ENCODE results near the gene BTBD2.

The BTBD2 gene

DNA sequence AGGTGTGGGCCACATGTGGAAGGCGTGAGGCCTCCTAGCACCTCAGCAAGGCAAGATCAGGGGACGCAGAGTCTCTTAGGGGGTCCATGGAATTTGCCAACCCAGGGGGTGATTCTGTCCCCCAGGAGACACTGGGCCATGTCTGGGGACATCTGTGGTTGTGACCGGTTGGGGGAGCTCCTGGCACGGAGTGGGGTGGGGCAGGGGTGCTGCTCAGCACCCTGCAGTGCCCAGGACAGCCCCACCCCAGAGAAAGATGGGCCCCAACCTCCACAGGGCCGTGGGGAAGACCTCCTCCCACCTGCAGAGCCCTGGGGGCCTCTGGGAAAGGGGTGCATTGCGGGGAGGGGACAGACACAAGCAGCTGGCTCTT is 31.5 kb upstream of the BTBD2 start:
- no peak overlapping the region for H3K4me3 Mint-ChIP-seq
- intact Hi-C loops (cut with micrococcal nuclease): no loop called here
- H3K9me3 Mint-ChIP-seq: no peaks in the 10 kb centered on the region
- no peaks in the 10 kb centered on the region for H3K27me3 Mint-ChIP-seq
- peaks cover 83% of the 10 kb centered on the region for H3K36me3 Mint-ChIP-seq (ENCODE audit: low read depth)
- peaks cover 75% of the 10 kb centered on the region for H3K4me1 Mint-ChIP-seq (ENCODE audit: low read depth)
- peak overlapping the region; percentile 32 for H3K27ac Mint-ChIP-seq

DNA sequence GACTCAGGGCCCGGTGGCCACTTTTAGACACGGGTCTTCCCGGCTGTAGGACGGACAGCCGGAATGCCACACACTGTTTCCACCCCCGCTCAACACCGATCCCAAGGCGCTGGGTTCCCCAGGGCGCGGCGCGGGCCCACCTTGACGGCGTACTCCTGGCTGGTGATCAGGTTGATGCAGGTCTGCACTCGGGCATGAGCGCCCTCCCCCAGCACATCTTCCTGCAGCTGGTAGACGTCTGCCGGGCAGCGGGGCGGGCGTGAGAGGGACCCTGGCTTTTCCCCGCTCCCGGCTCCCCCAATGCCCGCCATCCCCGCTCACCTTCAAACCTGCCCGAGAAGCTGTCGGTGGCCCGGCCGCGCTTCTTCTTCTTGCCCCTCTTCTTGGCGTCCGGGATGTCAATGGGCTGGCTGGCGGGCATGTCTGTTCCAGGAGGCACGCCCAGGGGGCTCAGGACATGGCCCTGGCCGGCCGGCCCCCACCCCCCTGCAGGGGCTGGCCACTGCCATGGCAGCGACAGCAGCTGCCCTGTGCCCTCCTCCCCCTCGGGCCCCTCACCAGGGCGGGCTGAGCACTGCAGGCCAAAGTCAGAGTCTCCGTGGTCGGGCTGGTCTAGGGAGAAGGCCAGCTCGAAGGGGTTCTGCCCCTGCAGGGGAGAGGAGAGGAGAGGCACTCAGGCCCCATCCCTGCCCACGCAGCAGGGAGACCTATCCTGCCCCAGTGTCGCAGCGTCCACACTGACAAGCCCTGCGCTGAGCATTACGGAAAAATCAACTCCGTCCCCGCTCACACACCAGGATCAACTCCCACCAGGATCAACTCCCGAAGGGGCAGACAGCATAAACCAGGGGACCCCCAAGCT is 30.8 kb upstream of the BTBD2 start:
- intact Hi-C loops (cut with micrococcal nuclease): no loop called here
- Mint-ChIP-seq H3K36me3 (ENCODE audit: low read depth) (peaks cover 89% of the 10 kb centered on the region), H3K27ac (peak overlapping the region; percentile 96), H3K4me1 (ENCODE audit: low read depth) (peaks cover 74% of the 10 kb centered on the region), H3K27me3 (no peaks in the 10 kb centered on the region), H3K4me3 (no peak overlapping the region), H3K9me3 (no peaks in the 10 kb centered on the region)

DNA sequence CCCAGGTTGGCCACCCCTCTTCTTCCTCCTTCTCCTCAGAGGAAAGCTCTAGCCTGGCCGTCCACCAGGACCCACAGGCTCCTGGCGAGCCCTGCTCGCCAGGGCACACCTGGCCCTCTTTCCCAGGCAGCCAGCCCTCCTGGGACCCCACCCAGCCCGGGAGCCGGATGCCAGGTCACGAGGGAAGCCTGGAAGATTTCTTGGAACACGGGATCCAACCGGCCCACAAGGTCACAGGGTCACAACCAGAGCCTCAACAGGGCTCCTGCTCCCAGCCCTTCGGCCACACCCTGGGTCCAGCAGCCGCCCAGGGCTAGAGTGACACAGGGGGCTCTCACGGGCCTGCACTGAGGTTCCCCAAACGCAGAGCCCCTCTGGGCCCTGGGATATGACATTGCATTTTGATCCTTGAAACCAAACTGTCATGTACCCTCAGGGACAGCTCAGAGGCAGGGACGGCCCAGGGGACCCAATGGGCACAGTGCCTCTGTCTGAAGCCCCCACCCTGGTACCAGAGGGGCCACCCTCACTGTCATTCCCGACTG is 30.1 kb upstream of the BTBD2 start:
- no peak overlapping the region for H3K4me3 Mint-ChIP-seq
- peak overlapping the region; percentile 96 for H3K27ac Mint-ChIP-seq
- intact Hi-C loops (cut with micrococcal nuclease): no loop called here
- no peaks in the 10 kb centered on the region for H3K27me3 Mint-ChIP-seq
- no peaks in the 10 kb centered on the region for H3K9me3 Mint-ChIP-seq
- peaks cover 96% of the 10 kb centered on the region for H3K36me3 Mint-ChIP-seq (ENCODE audit: low read depth)
- peaks cover 80% of the 10 kb centered on the region for H3K4me1 Mint-ChIP-seq (ENCODE audit: low read depth)

DNA sequence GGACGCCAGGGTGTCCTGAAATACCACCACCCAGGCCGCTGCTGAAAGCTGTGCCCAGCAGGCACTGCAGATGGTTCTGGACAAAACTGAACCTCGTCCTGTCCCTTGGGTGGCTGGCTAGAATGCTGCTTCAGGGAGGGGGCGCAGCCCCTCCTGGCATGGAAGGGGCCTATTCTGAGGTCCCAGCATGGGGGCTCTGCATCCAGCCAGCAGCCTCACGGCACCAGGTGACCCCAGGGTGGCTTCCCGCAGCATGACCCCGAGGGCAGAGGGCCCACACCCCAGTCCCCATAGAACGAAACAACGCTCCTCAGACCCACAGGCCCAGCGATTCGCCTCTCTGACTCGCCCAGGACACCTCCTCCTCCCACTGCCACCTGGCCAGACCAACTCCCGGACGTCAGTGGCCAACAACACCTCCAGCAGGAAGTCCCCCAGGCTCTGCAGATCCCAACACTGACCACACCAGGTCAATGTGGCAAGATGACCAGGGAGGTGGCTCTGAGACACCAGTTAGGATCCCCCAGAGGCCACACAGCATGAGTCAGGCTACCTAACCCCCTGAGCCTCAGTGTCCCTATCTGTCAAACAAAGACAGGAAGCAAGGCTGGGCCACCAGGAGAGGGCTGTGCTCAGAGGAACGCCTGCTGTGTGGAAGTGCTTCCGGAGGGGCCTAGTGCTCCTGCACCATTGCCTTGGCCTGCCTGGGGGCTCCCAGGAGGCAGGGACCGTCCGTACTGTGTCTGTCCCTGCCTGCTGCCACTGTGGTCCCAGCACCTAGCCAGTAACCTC is 29.4 kb upstream of the BTBD2 start:
- H3K36me3 Mint-ChIP-seq (ENCODE audit: low read depth): peaks cover 98% of the 10 kb centered on the region
- peaks cover 79% of the 10 kb centered on the region for H3K4me1 Mint-ChIP-seq (ENCODE audit: low read depth)
- H3K4me3 Mint-ChIP-seq: no peak overlapping the region
- H3K27ac Mint-ChIP-seq: peak overlapping the region; percentile 96
- intact Hi-C loops (cut with micrococcal nuclease): no loop called here
- H3K27me3 Mint-ChIP-seq: no peaks in the 10 kb centered on the region
- H3K9me3 Mint-ChIP-seq: no peaks in the 10 kb centered on the region

DNA sequence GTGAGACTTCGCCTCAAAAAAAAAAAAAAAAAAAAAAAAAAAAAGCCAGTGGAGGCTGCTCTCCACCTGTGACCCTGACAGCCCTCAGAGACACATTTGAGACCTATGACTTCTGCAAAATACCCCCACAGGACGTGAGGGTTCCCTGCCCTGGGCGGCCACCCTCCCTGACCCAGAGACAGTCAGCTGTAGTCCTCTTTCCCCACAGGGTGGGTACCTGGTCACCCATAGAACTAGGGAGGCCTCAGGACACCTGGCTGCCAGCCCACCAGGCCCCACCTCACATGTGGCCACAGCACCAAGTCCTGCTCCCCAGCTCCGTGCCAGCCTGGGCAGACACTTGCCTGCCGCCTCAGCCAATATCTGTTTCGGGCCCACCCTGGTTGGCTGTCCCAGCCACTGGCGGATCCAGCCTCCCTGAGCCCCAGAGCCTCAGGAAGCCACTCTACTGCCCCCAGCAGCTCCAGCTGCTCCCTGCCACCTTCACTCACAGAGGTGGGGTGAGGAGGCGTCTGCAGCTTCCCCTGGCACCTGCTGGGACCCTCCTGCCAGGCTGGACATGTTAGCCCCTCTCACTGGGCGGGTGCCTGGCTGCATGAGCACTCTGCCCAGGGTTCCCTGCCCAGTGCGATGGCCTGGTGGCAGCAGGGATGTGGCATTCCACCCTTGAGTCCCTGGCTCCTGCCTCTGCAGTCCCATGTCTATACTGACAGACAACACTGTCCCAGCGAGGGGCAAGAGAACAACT is 28.6 kb upstream of the BTBD2 start:
- Mint-ChIP-seq H3K4me1 (ENCODE audit: low read depth) (peaks cover 77% of the 10 kb centered on the region), H3K9me3 (no peaks in the 10 kb centered on the region), H3K27ac (peak overlapping the region; percentile 96), H3K36me3 (ENCODE audit: low read depth) (peaks cover 98% of the 10 kb centered on the region), H3K27me3 (no peaks in the 10 kb centered on the region), H3K4me3 (no peak overlapping the region)
- intact Hi-C loops (cut with micrococcal nuclease): no loop called here

DNA sequence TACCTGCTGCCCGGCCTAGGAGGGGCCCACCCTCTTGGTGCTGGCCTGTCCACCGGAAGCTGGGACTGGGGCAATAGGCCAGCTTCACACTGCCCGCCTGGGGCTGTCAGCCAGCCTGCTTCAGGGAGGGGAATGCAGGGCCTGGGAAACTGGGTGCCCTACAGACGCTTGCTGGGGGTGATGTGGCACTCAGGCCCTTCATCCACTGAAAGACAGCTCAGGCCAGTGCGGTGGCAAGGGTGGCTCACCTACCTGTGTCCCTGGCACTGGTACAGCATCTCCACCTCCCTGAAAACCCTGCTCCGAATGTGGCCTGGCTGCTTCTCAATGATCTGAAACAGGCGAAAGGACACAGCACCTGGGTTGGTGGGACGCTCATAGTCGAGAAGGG is 27.7 kb upstream of the BTBD2 start:
- Mint-ChIP-seq H3K27me3 (no peaks in the 10 kb centered on the region), H3K36me3 (ENCODE audit: low read depth) (peaks cover 98% of the 10 kb centered on the region), H3K4me3 (peak overlapping the region; percentile 23), H3K27ac (peak overlapping the region; percentile 96), H3K4me1 (ENCODE audit: low read depth) (peaks cover 69% of the 10 kb centered on the region), H3K9me3 (no peaks in the 10 kb centered on the region)
- intact Hi-C loops (cut with micrococcal nuclease): no loop called here

DNA sequence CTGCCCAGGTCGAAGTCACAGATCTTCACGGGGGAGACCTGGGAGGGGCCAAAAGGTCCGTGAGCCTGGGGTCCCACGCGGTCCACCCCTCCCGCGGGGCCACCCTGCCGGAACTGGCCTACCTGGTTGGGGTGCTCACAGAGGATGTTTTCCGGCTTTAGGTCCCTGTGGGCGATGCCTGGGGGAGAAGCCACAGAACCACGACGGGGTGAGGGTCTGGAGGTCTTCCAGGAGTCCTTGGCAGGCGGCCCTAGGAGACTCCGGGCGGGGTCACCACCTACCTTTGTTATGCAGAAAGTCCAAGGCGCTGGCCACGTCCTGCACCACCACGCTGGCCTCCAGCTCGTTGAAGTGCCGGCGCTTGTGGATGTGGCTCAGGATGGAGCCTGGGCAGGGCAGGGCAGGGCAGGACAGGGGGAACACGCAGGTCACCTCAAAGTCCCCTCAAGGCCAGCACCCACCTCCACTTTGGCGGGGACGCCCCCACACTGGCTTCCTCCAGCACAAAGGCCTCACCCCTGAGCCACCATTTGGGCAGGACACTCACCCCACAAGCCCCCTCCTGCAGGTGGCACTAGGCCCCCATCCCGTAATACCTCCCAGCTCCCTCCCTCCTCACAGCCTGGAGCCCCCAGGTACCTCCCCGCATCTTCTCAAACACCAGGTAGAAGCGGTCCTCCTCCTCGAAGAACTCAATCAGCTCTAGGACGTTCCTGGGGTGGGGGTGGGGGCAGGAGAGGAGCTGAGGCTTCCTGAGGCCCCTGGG is 27.2 kb upstream of the BTBD2 start:
- H3K9me3 Mint-ChIP-seq: no peaks in the 10 kb centered on the region
- no peaks in the 10 kb centered on the region for H3K27me3 Mint-ChIP-seq
- intact Hi-C loops (cut with micrococcal nuclease): no loop called here
- peak overlapping the region; percentile 96 for H3K27ac Mint-ChIP-seq
- H3K4me3 Mint-ChIP-seq: peak overlapping the region; percentile 76
- peaks cover 98% of the 10 kb centered on the region for H3K36me3 Mint-ChIP-seq (ENCODE audit: low read depth)
- H3K4me1 Mint-ChIP-seq (ENCODE audit: low read depth): peaks cover 68% of the 10 kb centered on the region

DNA sequence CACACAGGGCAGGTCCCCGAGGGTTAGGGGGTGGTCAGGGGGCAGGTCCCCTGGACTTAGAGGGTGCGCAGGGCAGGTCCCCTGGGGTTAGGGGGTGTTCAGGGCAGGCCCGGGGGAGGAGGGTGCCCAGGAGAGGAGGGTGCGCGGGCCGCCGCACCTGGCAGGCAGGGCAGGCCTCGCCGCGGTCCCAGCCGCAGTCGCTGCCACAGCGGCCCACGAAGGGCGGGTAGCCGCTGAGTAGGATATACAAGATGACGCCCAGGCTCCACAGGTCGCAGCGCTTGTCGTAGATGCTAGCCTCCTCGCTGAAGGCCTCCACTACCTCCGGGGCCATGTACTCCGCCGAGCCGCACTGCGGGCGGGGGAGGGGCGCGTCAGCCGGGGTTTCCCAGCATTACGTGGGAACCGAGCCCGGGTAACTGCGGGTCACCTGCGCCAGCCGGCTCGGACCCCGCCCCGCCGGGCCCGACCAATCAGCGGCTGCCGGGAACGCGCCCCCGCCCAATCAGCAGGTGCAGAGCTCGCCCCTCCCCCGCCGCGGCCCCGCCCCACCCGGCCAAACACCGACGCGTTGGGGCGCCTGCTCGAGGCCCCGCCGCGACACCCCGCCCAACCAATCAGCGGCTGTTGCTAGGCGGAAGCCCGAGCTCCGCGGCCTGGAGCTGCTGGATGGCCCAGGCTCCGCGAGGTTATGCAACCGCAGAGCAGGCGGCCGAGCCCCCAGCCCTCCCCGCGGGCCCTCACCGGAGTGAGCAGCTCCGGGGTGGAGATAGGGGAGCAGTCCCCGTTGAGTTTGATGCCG is 26.4 kb upstream of the BTBD2 start:
- Mint-ChIP-seq H3K4me3 (peak overlapping the region; percentile 79), H3K36me3 (ENCODE audit: low read depth) (peaks cover 96% of the 10 kb centered on the region), H3K27ac (peak overlapping the region; percentile 96), H3K27me3 (no peaks in the 10 kb centered on the region), H3K9me3 (no peaks in the 10 kb centered on the region), H3K4me1 (ENCODE audit: low read depth) (peaks cover 62% of the 10 kb centered on the region)
- intact Hi-C loops (cut with micrococcal nuclease): no loop called here

DNA sequence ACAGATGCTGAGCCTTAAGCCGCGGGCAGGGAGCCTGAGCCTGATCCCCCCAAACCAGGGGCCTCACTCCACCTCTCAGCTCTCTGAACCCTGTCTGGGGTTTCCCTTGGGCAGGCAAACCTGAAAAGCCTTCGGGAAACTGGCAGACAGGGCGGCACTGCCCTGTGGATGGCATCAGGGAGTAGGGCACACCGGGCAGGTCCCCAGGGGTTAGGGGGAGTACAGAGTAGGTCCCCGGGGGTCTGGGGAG is 25.8 kb upstream of the BTBD2 start:
- Mint-ChIP-seq H3K4me3 (peak overlapping the region; percentile 79), H3K27ac (peak overlapping the region; percentile 96), H3K27me3 (no peaks in the 10 kb centered on the region), H3K9me3 (no peaks in the 10 kb centered on the region), H3K4me1 (ENCODE audit: low read depth) (peaks cover 59% of the 10 kb centered on the region), H3K36me3 (ENCODE audit: low read depth) (peaks cover 91% of the 10 kb centered on the region)
- intact Hi-C loops (cut with micrococcal nuclease): no loop called here

DNA sequence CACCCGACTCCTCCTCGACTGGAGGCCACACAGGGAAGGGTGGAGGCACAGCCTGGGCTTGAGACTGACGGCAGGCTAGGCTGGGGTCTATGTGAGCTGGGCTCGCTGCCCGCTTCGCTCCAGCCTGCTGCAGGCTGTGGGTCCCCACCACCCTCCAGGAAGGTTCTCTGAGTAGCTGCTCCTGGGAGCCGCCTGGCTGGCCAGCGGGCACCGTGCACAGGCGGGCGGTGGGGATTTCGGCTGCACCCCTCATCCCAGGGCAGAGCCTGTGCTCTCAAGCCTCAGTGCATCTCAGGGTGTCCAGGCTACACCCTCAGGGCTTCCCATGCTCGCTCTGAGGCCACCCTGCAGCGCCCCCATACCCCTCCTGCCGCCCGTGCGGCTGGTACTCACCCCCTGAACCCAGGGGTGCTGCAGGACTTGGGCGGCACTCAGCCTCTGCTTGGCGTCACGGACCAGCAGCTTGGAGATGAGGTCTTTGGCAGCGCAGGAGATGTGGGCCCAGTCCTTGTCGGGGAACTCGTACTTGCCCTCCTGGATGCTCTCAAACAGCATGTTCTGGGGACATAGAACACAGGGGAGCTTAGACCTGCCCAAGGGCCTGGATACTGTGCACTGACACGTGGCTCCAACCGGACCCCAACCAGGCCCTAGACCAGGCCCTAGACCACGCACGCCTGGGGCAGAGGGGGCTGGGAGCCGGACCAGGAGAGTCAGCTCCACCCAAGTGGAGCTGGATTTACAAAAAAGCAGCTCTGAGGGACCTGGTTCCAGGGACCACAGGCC is 25.3 kb upstream of the BTBD2 start:
- H3K4me1 Mint-ChIP-seq (ENCODE audit: low read depth): peaks cover 54% of the 10 kb centered on the region
- H3K36me3 Mint-ChIP-seq (ENCODE audit: low read depth): peaks cover 86% of the 10 kb centered on the region
- intact Hi-C loops (cut with micrococcal nuclease): no loop called here
- no peaks in the 10 kb centered on the region for H3K9me3 Mint-ChIP-seq
- no peaks in the 10 kb centered on the region for H3K27me3 Mint-ChIP-seq
- peak overlapping the region; percentile 79 for H3K4me3 Mint-ChIP-seq
- H3K27ac Mint-ChIP-seq: peak overlapping the region; percentile 96

DNA sequence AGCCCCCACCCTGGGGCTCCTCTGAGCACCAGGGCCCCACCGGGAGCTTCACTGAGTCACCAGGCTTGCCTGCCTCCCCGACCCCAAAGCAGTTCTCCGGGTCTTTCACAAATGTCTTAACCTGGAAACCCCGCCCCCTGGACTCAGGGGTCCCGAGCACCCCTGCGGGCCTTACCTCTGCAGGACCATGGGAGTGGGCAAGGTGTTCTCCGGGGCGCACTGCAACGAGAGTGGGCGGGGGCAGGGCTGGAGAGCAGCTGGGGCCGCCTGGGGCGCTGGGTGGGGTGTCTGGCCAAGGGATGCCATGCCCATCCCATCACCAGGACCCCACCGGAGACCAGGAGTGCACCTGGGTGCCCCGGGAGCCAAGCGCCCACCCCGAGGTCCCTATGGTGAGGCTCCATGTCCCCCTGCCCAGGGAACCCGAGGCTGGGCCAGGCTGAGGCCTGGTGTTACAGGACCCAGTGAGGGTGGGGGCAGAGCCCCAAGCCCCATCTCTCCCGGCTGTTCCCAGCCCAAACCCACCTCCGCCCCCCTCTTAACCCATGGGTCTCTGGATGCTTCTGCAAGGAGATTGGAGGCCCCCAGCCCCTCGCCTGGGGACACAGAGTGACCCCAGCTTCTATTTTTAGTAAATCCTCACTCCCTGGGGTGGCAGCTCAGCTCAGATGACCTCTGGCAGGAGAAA is 24.6 kb upstream of the BTBD2 start:
- H3K36me3 Mint-ChIP-seq (ENCODE audit: low read depth): peaks cover 79% of the 10 kb centered on the region
- H3K9me3 Mint-ChIP-seq: peaks cover 6% of the 10 kb centered on the region
- H3K27ac Mint-ChIP-seq: peak overlapping the region; percentile 96
- H3K27me3 Mint-ChIP-seq: no peaks in the 10 kb centered on the region
- H3K4me3 Mint-ChIP-seq: no peak overlapping the region
- intact Hi-C loops (cut with micrococcal nuclease): no loop called here
- H3K4me1 Mint-ChIP-seq (ENCODE audit: low read depth): peaks cover 57% of the 10 kb centered on the region
